ENCODE results near the gene VIPR2. TPM values are rescaled to one million over a fixed set of nuclear protein-coding genes. Genes with fewer than 3 reads are reported as not detected.

VIPR2 gene
- total and polyA plus RNA-seq, 10 donors, result 0.41 to 1.4 (median 0.64) TPM

DNA sequence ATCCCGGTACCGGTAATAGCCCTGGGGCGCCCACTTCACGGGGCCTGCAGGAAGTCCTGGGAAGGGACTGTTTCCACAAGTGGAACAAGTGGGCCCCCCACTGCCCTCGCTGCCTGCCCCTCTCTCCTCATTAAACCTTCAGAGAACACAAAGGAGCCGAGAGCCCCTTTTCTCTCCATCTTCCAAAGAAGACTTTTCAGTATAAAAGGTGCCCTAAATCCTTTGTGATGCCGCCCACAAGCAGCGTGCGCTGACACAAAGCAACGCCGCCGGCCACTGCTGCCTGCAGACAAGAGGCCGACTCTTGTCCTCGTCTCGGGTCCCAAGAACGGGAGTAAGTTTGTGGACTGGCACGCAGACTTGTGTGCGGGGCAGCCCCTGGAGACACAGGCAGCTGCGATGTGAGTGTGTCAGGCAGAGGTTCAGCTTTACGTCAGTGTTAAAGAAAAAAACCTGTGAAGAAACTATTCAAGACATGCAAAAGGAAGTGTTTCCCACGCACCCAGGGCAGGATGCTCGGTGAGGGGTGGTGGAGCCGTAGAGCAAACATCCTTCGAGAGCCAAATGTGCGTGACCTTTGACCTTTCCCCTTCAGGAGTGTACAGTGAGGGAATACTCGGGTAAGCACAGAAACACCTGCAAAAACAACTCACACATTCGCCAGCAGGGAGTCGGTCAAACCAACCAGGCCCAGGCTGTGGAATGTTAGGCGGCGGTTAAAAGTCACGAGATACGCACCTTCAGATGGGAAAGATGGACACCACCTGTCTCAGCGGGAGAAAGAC, 118.2 kb downstream of the VIPR2 start:
- peaks cover 0 to 18% (median 11%) of the 10 kb centered on the region in 6 donors for H3K4me1 ChIP-seq
- TF ChIP-seq, protein P1, sequence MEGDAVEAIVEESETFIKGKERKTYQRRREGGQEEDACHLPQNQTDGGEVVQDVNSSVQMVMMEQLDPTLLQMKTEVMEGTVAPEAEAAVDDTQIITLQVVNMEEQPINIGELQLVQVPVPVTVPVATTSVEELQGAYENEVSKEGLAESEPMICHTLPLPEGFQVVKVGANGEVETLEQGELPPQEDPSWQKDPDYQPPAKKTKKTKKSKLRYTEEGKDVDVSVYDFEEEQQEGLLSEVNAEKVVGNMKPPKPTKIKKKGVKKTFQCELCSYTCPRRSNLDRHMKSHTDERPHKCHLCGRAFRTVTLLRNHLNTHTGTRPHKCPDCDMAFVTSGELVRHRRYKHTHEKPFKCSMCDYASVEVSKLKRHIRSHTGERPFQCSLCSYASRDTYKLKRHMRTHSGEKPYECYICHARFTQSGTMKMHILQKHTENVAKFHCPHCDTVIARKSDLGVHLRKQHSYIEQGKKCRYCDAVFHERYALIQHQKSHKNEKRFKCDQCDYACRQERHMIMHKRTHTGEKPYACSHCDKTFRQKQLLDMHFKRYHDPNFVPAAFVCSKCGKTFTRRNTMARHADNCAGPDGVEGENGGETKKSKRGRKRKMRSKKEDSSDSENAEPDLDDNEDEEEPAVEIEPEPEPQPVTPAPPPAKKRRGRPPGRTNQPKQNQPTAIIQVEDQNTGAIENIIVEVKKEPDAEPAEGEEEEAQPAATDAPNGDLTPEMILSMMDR (IDR thresholded peaks at IDR 0.05 in 8 of 11, conservative IDR thresholded peaks at IDR 0.05 in 3 of 11), result no peak
- no peak for TF ChIP-seq POLR2AphosphoS5 (IDR thresholded peaks at IDR 0.05)
- no peak for TF ChIP-seq POLR2A (IDR thresholded peaks at IDR 0.05)
- peaks cover 0 to 75% (median 11%) of the 10 kb centered on the region in 7 donors for H3K27me3 ChIP-seq (replicated peaks in 1 of 7)
- 70 to 79% (median 76%) methylated on average over 33 of the region's 33 CpGs for WGBS, 5 donors
- no peak overlapping the region for H3K27ac ChIP-seq
- H3K9me3 ChIP-seq, result peaks cover 0 to under 1% (median 0%) of the 10 kb centered on the region in 8 donors
- intact Hi-C loops (cut with DNase I; ENCODE audit: low total_unique reads), result no loop called here
- DNase-seq, result no peak
- no peak overlapping the region for H3K4me3 ChIP-seq
- H3K36me3 ChIP-seq, result no peaks in the 10 kb centered on the region

DNA sequence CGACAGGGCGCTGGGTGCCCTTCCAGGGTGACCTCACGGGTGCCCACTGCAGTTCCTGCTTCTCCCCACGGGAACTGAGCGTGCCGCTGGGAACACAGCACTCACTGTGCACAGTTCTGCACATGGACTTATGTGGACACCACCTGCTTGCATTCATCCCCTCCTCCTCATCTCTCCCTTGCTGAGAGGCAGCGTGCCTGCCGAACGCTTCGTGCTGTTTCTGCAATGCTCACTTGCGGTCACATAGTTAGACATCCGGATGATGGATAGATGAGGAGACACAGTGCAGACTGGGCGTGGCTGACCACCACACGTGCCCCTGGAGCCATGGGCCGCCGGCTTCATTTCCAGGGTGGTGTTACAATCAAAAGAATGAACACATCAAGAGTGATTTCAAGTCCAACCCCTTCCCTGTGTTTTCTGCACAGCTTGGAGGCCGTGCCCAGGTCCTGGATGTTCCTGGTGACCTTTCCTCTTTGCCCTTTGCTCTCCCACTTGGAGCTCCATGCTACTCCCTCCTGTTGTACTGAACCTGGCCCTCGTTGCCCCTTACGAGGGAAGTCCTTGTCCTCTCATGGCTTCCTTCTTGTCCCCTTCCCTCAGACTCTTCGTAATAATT, 119.4 kb downstream of the VIPR2 start:
- DNase-seq, result no peak
- TF ChIP-seq POLR2A (IDR thresholded peaks at IDR 0.05) (no peak), POLR2AphosphoS5 (IDR thresholded peaks at IDR 0.05) (no peak)
- TF ChIP-seq, protein P1 (IDR thresholded peaks at IDR 0.05 in 8 of 11, conservative IDR thresholded peaks at IDR 0.05 in 3 of 11), result no peak
- peaks cover 0 to 10% (median 2%) of the 10 kb centered on the region in 8 donors for H3K9me3 ChIP-seq
- H3K27me3 ChIP-seq (replicated peaks in 1 of 7), result peaks cover 0 to 64% (median 0%) of the 10 kb centered on the region in 7 donors
- WGBS, 5 donors, result 77 to 86% (median 81%) methylated on average over 20 of the region's 20 CpGs
- no peak overlapping the region for H3K27ac ChIP-seq
- intact Hi-C loops (cut with DNase I; ENCODE audit: low total_unique reads), result no loop called here
- no peak overlapping the region for H3K4me3 ChIP-seq
- peaks cover 0 to 6% (median under 1%) of the 10 kb centered on the region in 6 donors for H3K4me1 ChIP-seq
- no peaks in the 10 kb centered on the region for H3K36me3 ChIP-seq

DNA sequence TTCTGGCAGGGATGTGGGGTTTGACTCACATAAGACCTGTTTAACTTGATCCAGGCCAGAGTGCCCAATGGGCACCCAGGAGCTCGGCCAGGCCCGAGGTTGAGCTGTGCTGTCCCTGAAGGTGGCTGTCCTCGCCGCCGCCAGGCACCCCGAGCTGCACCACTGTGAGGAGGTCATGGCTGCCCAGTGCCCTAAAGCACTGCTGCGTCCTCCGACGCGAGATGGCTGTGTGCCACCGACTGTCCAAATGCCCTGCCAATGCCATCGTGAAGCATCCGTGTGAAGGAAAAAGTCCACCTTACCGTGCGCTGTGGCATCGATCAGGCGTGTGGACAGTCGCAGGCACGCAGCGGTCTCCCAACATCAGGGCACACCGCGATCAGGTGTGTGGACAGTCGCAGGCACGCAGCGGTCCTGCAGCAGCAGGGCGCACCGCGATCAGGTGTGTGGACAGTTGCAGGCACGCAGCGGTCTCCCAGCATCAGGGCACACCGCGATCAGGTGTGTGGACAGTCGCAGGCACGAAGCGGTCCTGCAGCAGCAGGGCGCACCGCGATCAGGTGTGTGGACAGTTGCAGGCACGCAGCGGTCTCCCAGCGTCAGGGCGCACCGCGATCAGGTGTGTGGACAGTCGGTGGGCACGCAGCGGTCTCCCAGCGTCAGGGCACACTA, 120.3 kb downstream of the VIPR2 start:
- peaks cover 0 to 10% (median 2%) of the 10 kb centered on the region in 8 donors for H3K9me3 ChIP-seq

More for the DNA sequence above, 120.3 kb downstream of the VIPR2 start:
- Histone ChIP-seq H3K4me1 (no peaks in the 10 kb centered on the region), H3K36me3 (no peaks in the 10 kb centered on the region), H3K4me3 (no peak overlapping the region), H3K27ac (no peak overlapping the region), H3K27me3 (replicated peaks in 1 of 7) (peaks cover 0 to 57% (median 0%) of the 10 kb centered on the region in 7 donors)
- TF ChIP-seq POLR2AphosphoS5 (IDR thresholded peaks at IDR 0.05), result no peak
- TF ChIP-seq POLR2A (IDR thresholded peaks at IDR 0.05), result no peak
- TF ChIP-seq, protein P1 (IDR thresholded peaks at IDR 0.05 in 8 of 11, conservative IDR thresholded peaks at IDR 0.05 in 3 of 11), result no peak
- 89 to 97% (median 93%) methylated on average over 32 to 48 of the region's 48 CpGs for WGBS, 5 donors
- intact Hi-C loops (cut with DNase I; ENCODE audit: low total_unique reads), result no loop called here
- DNase-seq, result no peak
